Neural cell (in vitro differentiated cells): ENCODE measurements around the gene PODXL2. TPM values are rescaled to one million over a fixed set of nuclear protein-coding genes. Genes with fewer than 3 reads are reported as not detected.
"Not testable (repeated sequence)": the region's sequence is repeated elsewhere in the genome, so short reads cannot be mapped to it uniquely, and the experiment has no call there.

Experiments
- H2AFZ ChIP-seq: fragments of 200-600, 300-800 bp; sonication (generic), shearing (Covaris generic); 2 replicates; pipeline ENCODE4 v1.6.0; 2014; ENCODE audit warnings: low read depth, mild to moderate bottlenecking, antibody characterized with exemption, low read length, moderate library complexity
- H3F3A ChIP-seq: fragments of 200-600 bp; shearing (Covaris generic); 2 replicates; pipeline ENCODE4 v1.6.1; 2016; ENCODE audit warnings: mild to moderate bottlenecking, moderate library complexity, mixed read lengths, antibody characterized with exemption, low read length; ENCODE audit not compliant: insufficient read depth, poor library complexity, severe bottlenecking
- H3K27ac ChIP-seq: fragments of 200-600, 300-800 bp; sonication (generic), shearing (Covaris generic); 2 replicates; pipeline ENCODE4 v1.5.1; 2014; ENCODE audit warnings: mild to moderate bottlenecking, low read length, moderate library complexity
- H3K27me3 ChIP-seq: fragments of 300-800, 200-600 bp; sonication (generic), shearing (Covaris generic); 2 replicates; pipeline ENCODE4 v1.6.0; 2014; ENCODE audit warnings: mild to moderate bottlenecking, low read depth, low read length, moderate library complexity; ENCODE audit not compliant: insufficient read depth
- H3K36me3 ChIP-seq: fragments of 300-800, 200-600 bp; sonication (generic), shearing (Covaris generic); 2 replicates; pipeline ENCODE4 v1.5.1; 2014; ENCODE audit warnings: mild to moderate bottlenecking, antibody characterized with exemption, low read length, moderate library complexity; ENCODE audit not compliant: insufficient read depth
- H3K4me2 ChIP-seq: fragments of 300-800, 200-600 bp; sonication (generic), shearing (Covaris generic); 2 replicates; pipeline ENCODE4 v1.6.0; 2014; ENCODE audit warnings: mild to moderate bottlenecking, low read length
- H3K4me3 ChIP-seq: fragments of 300-800, 200-600 bp; sonication (generic), shearing (Covaris generic); 2 replicates; pipeline ENCODE4 v1.5.1; 2014; ENCODE audit warnings: mild to moderate bottlenecking, low read length, moderate library complexity
- H3K79me2 ChIP-seq: fragments of 200-600 bp; shearing (Covaris generic); replicated peaks from 2 replicates; pipeline ENCODE4 v1.6.0; 2014; ENCODE audit warnings: mild to moderate bottlenecking, low read length, moderate library complexity; ENCODE audit not compliant: insufficient read depth
- H3K9ac ChIP-seq: fragments of 300-800, 200-600 bp; sonication (generic), shearing (Covaris generic); 2 replicates; pipeline ENCODE4 v1.6.1; 2016; ENCODE audit warnings: mild to moderate bottlenecking, low read length, mixed read lengths
- H3K9me2 ChIP-seq: fragments of 200-600 bp; shearing (Covaris generic); 2 replicates; pipeline ENCODE4 v1.6.1; 2016; ENCODE audit warnings: mild to moderate bottlenecking, low read length, mixed read lengths; ENCODE audit not compliant: insufficient read depth
- H3K9me3 ChIP-seq: fragments of 200-600, 300-800 bp; sonication (generic), shearing (Covaris generic); 2 replicates; pipeline ENCODE4 v1.6.1; 2016; ENCODE audit warnings: mild to moderate bottlenecking, mixed run types, low read length, moderate library complexity, mixed read lengths
- H4K20me1 ChIP-seq: fragments of 200-600 bp; shearing (Covaris generic); 2 replicates; pipeline ENCODE4 v1.6.1; 2016; ENCODE audit warnings: mild to moderate bottlenecking, mixed run types; ENCODE audit not compliant: insufficient read depth
- EP300 ChIP-seq: fragments of 450-650 bp; conservative IDR thresholded peaks from 2 replicates; pipeline ENCODE4 v1.6.1; 2014; ENCODE audit warnings: antibody characterized with exemption, mild to moderate bottlenecking, moderate library complexity; ENCODE audit not compliant: poor library complexity, severe bottlenecking
- EZH2 ChIP-seq: fragments of 200-600, 300-800 bp; shearing (Covaris generic), sonication (generic); IDR thresholded peaks from 2 replicates; pipeline ENCODE4 v1.6.1; 2014; ENCODE audit warnings: antibody characterized with exemption, low read length, borderline replicate concordance, mild to moderate bottlenecking; ENCODE audit not compliant: insufficient read depth, poor library complexity, severe bottlenecking
- MXI1 ChIP-seq: fragments of 450-650 bp; conservative IDR thresholded peaks from 2 replicates; pipeline ENCODE4 v1.6.1; 2014; ENCODE audit warnings: antibody characterized with exemption, mild to moderate bottlenecking; ENCODE audit not compliant: poor library complexity, severe bottlenecking
- POLR2AphosphoS5 ChIP-seq: IDR thresholded peaks from 2 replicates; pipeline ENCODE4 v1.6.1; 2012
- RAD21 ChIP-seq: fragments of 450-650 bp; conservative IDR thresholded peaks from 2 replicates; pipeline ENCODE4 v1.6.1; 2014; ENCODE audit warnings: antibody characterized with exemption, mild to moderate bottlenecking, moderate library complexity
- SMC3 ChIP-seq: fragments of 450-650 bp; conservative IDR thresholded peaks from 2 replicates; pipeline ENCODE4 v1.6.1; 2014; ENCODE audit warnings: antibody characterized with exemption, mild to moderate bottlenecking, moderate library complexity; ENCODE audit not compliant: poor library complexity
- TAF1 ChIP-seq: IDR thresholded peaks from 2 replicates; pipeline ENCODE4 v1.6.1; 2012; ENCODE audit warnings: low read depth
- polyA plus RNA-seq: library from polyadenylated mRNA; depleted of rRNA; stranded (reverse); fragments of >200 nt; gene quantifications from 2 replicates; pipeline ENCODE4 v1.2.3, GENCODE V29; 2014
- TF ChIP-seq, protein P1 (sequence below): IDR thresholded peaks from 2 replicates; pipeline ENCODE4 v1.6.1; 2012; ENCODE audit warnings: borderline replicate concordance
- TF ChIP-seq, protein P2 (sequence below): fragments of 450-650 bp; IDR thresholded peaks from 2 replicates; pipeline ENCODE4 v1.5.1; 2014; ENCODE audit warnings: antibody characterized with exemption, mild to moderate bottlenecking, moderate library complexity; ENCODE audit not compliant: poor library complexity, severe bottlenecking

PODXL2 gene
- polyA plus RNA-seq, 1 donor from 2014 or later = 266 TPM

DNA sequence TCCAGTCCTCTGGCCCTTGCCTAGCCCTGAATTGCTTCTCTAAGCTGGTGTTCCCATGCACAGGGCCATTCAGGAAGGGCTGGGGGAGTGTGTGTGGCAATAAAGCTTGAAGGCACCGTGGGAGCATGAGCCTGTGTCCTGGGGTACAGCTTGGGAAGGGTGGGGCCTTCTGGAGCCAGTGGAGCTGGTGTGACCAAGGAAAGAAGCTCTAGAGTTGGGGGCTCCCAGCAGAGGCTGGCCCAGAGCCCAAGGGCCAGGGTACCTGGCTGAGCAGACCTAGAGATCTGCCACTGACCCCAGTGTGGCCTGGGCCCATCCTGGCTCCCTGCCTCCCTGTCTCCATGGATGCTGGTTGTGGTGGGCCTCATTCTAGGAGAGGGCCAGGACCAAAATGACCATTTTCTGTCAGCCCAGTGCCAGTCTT, 51.8 kb downstream of the PODXL2 start:
- no peak for TF ChIP-seq RAD21
- TF ChIP-seq EZH2 = no peak
- no peak for TF ChIP-seq MXI1
- no peak for TF ChIP-seq TAF1
- TF ChIP-seq, protein P1, sequence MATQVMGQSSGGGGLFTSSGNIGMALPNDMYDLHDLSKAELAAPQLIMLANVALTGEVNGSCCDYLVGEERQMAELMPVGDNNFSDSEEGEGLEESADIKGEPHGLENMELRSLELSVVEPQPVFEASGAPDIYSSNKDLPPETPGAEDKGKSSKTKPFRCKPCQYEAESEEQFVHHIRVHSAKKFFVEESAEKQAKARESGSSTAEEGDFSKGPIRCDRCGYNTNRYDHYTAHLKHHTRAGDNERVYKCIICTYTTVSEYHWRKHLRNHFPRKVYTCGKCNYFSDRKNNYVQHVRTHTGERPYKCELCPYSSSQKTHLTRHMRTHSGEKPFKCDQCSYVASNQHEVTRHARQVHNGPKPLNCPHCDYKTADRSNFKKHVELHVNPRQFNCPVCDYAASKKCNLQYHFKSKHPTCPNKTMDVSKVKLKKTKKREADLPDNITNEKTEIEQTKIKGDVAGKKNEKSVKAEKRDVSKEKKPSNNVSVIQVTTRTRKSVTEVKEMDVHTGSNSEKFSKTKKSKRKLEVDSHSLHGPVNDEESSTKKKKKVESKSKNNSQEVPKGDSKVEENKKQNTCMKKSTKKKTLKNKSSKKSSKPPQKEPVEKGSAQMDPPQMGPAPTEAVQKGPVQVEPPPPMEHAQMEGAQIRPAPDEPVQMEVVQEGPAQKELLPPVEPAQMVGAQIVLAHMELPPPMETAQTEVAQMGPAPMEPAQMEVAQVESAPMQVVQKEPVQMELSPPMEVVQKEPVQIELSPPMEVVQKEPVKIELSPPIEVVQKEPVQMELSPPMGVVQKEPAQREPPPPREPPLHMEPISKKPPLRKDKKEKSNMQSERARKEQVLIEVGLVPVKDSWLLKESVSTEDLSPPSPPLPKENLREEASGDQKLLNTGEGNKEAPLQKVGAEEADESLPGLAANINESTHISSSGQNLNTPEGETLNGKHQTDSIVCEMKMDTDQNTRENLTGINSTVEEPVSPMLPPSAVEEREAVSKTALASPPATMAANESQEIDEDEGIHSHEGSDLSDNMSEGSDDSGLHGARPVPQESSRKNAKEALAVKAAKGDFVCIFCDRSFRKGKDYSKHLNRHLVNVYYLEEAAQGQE = no peak
- no peak for TF ChIP-seq POLR2AphosphoS5
- TF ChIP-seq EP300 = no peak
- no peak for TF ChIP-seq SMC3
- TF ChIP-seq, protein P2, sequence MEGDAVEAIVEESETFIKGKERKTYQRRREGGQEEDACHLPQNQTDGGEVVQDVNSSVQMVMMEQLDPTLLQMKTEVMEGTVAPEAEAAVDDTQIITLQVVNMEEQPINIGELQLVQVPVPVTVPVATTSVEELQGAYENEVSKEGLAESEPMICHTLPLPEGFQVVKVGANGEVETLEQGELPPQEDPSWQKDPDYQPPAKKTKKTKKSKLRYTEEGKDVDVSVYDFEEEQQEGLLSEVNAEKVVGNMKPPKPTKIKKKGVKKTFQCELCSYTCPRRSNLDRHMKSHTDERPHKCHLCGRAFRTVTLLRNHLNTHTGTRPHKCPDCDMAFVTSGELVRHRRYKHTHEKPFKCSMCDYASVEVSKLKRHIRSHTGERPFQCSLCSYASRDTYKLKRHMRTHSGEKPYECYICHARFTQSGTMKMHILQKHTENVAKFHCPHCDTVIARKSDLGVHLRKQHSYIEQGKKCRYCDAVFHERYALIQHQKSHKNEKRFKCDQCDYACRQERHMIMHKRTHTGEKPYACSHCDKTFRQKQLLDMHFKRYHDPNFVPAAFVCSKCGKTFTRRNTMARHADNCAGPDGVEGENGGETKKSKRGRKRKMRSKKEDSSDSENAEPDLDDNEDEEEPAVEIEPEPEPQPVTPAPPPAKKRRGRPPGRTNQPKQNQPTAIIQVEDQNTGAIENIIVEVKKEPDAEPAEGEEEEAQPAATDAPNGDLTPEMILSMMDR = no peak
- Histone ChIP-seq H3K9ac (no peak overlapping the region), H3K9me2 (no peaks in the 10 kb centered on the region), H3K27me3 (no peaks in the 10 kb centered on the region), H3F3A (no peaks in the 10 kb centered on the region), H3K4me3 (no peak overlapping the region), H3K27ac (no peak overlapping the region), H3K79me2 (no peaks in the 10 kb centered on the region), H3K4me2 (no peak overlapping the region), H2AFZ (no peak overlapping the region), H4K20me1 (no peaks in the 10 kb centered on the region), H3K9me3 (no peaks in the 10 kb centered on the region), H3K36me3 (no peaks in the 10 kb centered on the region)

DNA sequence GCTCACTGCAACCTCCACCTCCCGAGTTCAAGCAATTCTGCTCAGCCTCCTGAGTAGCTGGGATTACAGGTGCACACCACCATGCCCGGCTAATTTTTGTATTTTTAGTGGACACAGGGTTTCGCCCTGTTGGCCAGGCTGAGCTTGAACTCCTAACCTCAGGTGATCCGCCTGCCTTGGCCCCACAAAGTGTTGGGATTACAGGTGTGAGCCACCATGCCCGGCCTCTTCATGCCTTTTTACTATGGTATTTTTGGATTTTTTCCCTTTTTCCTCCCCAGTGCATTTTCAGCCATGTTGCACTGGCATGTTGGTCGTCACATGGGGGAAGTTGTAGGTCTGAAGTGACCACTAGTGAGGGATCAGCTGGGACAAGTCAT, 53.2 kb downstream of the PODXL2 start:
- not testable (repeated sequence) for H3K4me2 ChIP-seq, H3K27ac ChIP-seq, H3F3A ChIP-seq

DNA sequence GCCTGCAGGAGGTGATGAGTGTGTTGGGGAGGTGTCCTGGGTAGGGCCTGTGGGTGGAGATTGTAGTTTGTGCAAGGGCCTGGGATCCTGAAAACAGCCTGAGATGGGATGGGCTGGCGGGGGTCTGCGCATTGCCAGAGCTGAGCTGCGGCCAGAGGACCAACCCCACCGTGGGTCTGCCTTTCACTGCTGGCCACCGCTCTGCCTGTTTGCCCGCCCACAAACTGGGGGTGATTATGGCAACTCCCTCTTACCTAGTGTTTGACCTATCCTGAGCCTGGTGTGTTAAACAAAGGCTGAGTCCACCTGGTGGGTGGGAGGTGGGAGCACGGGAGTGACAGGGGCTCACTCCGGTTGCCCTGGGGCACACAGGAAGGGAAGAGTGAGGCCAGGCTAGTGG, 53.6 kb downstream of the PODXL2 start:
- H3K27me3 ChIP-seq = no peaks in the 10 kb centered on the region
- no peak overlapping the region for H3K27ac ChIP-seq
- no peaks in the 10 kb centered on the region for H3K79me2 ChIP-seq
- TF ChIP-seq TAF1 = no peak
- no peak for TF ChIP-seq RAD21
- TF ChIP-seq, protein P2 = no peak
- H3K9ac ChIP-seq = no peak overlapping the region
- no peaks in the 10 kb centered on the region for H4K20me1 ChIP-seq
- H3K4me2 ChIP-seq = no peak overlapping the region
- no peaks in the 10 kb centered on the region for H3K9me3 ChIP-seq
- H3K36me3 ChIP-seq = no peaks in the 10 kb centered on the region
- no peak overlapping the region for H2AFZ ChIP-seq
- no peak overlapping the region for H3K4me3 ChIP-seq
- H3F3A ChIP-seq = no peaks in the 10 kb centered on the region
- no peaks in the 10 kb centered on the region for H3K9me2 ChIP-seq

More for the DNA sequence above, 53.2 kb downstream of the PODXL2 start:
- H3K4me3 ChIP-seq, H3K9me2 ChIP-seq, H2AFZ ChIP-seq, H4K20me1 ChIP-seq, H3K9me3 ChIP-seq, H3K9ac ChIP-seq, H3K79me2 ChIP-seq, H3K36me3 ChIP-seq, H3K27me3 ChIP-seq: not testable (repeated sequence)
